GM12874 (cell line): ENCODE data around the gene HACL1.

Experiments
- CTCF ChIP-seq: IDR thresholded peaks from 2 replicates; pipeline ENCODE4 v1.5.1; 2011; ENCODE audit warnings: low read depth, mild to moderate bottlenecking, control low read depth, low read length, moderate library complexity; ENCODE audit not compliant: insufficient read depth

HACL1 gene

GRCh38 chr3:15562560-15562959 lies 38.8 kb downstream of the HACL1 start:
- TF ChIP-seq CTCF, result no peak

GRCh38 chr3:15558581-15558980 lies 42.8 kb downstream of the HACL1 start:
- no peak for TF ChIP-seq CTCF

GRCh38 chr3:15557511-15557946 lies 43.8 kb downstream of the HACL1 start:
- no peak; the same call in 1 of the 2 replicates for TF ChIP-seq CTCF

- TF ChIP-seq CTCF, result no peak
These were observed 44.9 kb downstream of the HACL1 start for GRCh38 chr3:15556512-15556911.

GRCh38 chr3:15553749-15554148 lies 47.6 kb downstream of the HACL1 start:
- no peak for TF ChIP-seq CTCF

GRCh38 chr3:15551902-15552301 lies 49.5 kb downstream of the HACL1 start:
- TF ChIP-seq CTCF, result no peak

- TF ChIP-seq CTCF, result no peak
These were observed 51.5 kb downstream of the HACL1 start for GRCh38 chr3:15549846-15550245.

- no peak for TF ChIP-seq CTCF
These were observed 58.8 kb downstream of the HACL1 start for GRCh38 chr3:15542614-15543013.
